Activated naive CD8-positive, alpha-beta T cell treated with anti-CD3 and anti-CD28 coated beads, Interleukin-2, amount 50 U/mL, for 24 hours (primary cell): ENCODE measurements around the gene DICER1.
"Not testable (repeated sequence)": the region's sequence is repeated elsewhere in the genome, so short reads cannot be mapped to it uniquely, and the experiment has no call there.

ENCODE experiments used
- ATAC-seq: fragments of 150-1000 bp; cut with Tn5 transposase; one replicate; pipeline ENCODE4 v1.10.0; 2021
- DNase-seq: peaks from one replicate; pipeline ENCODE4 v3.0.0; 2021
- H3K27ac Mint-ChIP-seq: one replicate; pipeline ENCODE4 v1.8.0; 2021; ENCODE audit warnings: mild to moderate bottlenecking, mixed read lengths
- H3K27me3 Mint-ChIP-seq: one replicate; pipeline ENCODE4 v1.8.0; 2021; ENCODE audit warnings: mixed read lengths
- H3K36me3 Mint-ChIP-seq: one replicate; pipeline ENCODE4 v1.8.0; 2021; ENCODE audit warnings: low read depth, mixed read lengths
- H3K4me1 Mint-ChIP-seq: one replicate; pipeline ENCODE4 v1.8.0; 2021; ENCODE audit warnings: mixed read lengths
- H3K4me3 Mint-ChIP-seq: one replicate; pipeline ENCODE4 v1.8.0; 2021; ENCODE audit warnings: mild to moderate bottlenecking, moderate library complexity, mixed read lengths
- H3K9me3 Mint-ChIP-seq: one replicate; pipeline ENCODE4 v1.8.0; 2021; ENCODE audit warnings: mixed read lengths

Gene DICER1

GRCh38 chr14:95157327-95158189 is at the start of gene DICER1:
DICER1 (minus strand) TSS chr14:95157529; CDS start chr14:95133458, 24,071 bp downstream.
- ATAC-seq (peak; percentile 88), DNase-seq (peak; percentile 97)
- peaks cover 39% of the 10 kb centered on the region for H3K4me1 Mint-ChIP-seq
- H3K27ac Mint-ChIP-seq: peak within 1 kb of the TSS; percentile 95
- H3K36me3 Mint-ChIP-seq: peaks cover 14% of the 10 kb centered on the region
- peak within 1 kb of the TSS; percentile 91 for H3K4me3 Mint-ChIP-seq
- H3K9me3 Mint-ChIP-seq: no peaks in the 10 kb centered on the region
- no peaks in the 10 kb centered on the region for H3K27me3 Mint-ChIP-seq

GRCh38 chr14:95206534-95206933 is 49.2 kb upstream of the DICER1 start:
- H3K27me3 Mint-ChIP-seq: no peaks in the 10 kb centered on the region
- H3K9me3 Mint-ChIP-seq: peaks cover 11% of the 10 kb centered on the region
- H3K27ac Mint-ChIP-seq: no peak overlapping the region
- DNase-seq: no peak
- H3K36me3 Mint-ChIP-seq: no peaks in the 10 kb centered on the region
- no peaks in the 10 kb centered on the region for H3K4me1 Mint-ChIP-seq
- ATAC-seq: no peak
- H3K4me3 Mint-ChIP-seq: no peak overlapping the region

GRCh38 chr14:95204705-95205104 is 47.4 kb upstream of the DICER1 start:
- ATAC-seq: no peak
- no peak overlapping the region for H3K4me3 Mint-ChIP-seq
- H3K27me3 Mint-ChIP-seq: no peaks in the 10 kb centered on the region
- H3K36me3 Mint-ChIP-seq: no peaks in the 10 kb centered on the region
- H3K27ac Mint-ChIP-seq: no peak overlapping the region
- peaks cover 11% of the 10 kb centered on the region for H3K9me3 Mint-ChIP-seq
- no peak for DNase-seq
- H3K4me1 Mint-ChIP-seq: no peaks in the 10 kb centered on the region

DNA sequence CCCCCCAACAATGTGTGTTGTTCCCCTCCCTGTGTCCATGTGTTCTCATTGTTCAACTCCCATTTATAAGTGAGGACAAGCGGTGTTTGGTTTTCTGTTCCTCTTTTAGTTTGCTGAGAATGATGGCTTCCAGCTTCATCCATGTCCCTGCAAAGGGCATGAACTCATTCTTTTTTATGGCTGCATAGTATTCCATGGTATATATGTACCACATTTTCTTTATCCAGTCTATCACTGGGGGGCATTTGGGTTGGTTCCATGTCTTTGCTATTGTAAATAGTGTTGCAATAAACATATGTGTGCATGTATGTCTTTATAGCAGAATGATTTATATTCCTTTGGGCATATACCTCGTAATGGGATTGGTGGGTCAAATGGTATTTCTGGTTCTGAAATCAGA is 44.4 kb upstream of the DICER1 start:
- H3K27ac Mint-ChIP-seq, DNase-seq, H3K4me1 Mint-ChIP-seq, ATAC-seq, H3K27me3 Mint-ChIP-seq, H3K4me3 Mint-ChIP-seq, H3K36me3 Mint-ChIP-seq: not testable (repeated sequence)
- peaks cover 11% of the 10 kb centered on the region for H3K9me3 Mint-ChIP-seq

GRCh38 chr14:95200404-95200803 is 43.1 kb upstream of the DICER1 start:
- H3K27me3 Mint-ChIP-seq: no peaks in the 10 kb centered on the region
- no peaks in the 10 kb centered on the region for H3K36me3 Mint-ChIP-seq
- peaks cover 11% of the 10 kb centered on the region for H3K9me3 Mint-ChIP-seq
- no peaks in the 10 kb centered on the region for H3K4me1 Mint-ChIP-seq
- H3K4me3 Mint-ChIP-seq: no peak overlapping the region
- ATAC-seq: no peak
- DNase-seq: no peak
- no peak overlapping the region for H3K27ac Mint-ChIP-seq

GRCh38 chr14:95199298-95199983 is 42.1 kb upstream of the DICER1 start:
- H3K27me3 Mint-ChIP-seq: no peaks in the 10 kb centered on the region
- no peak overlapping the region for H3K27ac Mint-ChIP-seq
- H3K4me3 Mint-ChIP-seq: no peak overlapping the region
- DNase-seq (no peak), ATAC-seq (no peak)
- H3K36me3 Mint-ChIP-seq: no peaks in the 10 kb centered on the region
- H3K9me3 Mint-ChIP-seq: peaks cover 2% of the 10 kb centered on the region
- H3K4me1 Mint-ChIP-seq: no peaks in the 10 kb centered on the region

DNA sequence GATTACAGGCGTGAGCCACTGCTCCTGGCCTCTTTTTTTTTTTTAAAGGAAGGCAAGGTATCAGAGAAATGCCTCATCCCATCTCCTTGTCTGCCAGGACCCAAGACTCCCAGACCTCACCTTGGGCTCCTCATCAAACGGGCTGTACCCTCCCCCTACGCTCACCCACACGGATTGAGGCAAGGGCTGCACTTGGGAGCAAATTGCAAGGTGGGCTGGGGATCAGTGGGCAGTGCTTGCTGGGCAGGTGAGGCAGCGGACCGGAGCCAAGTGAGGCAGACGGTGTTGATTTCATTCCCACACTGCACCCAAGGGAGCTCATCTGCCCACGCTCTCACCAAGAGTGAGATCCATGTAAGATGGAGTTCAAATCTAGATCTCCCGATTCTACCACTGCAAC is 41.0 kb upstream of the DICER1 start:
- Mint-ChIP-seq H3K9me3 (no peaks in the 10 kb centered on the region), H3K4me3 (no peak overlapping the region), H3K27me3 (no peaks in the 10 kb centered on the region), H3K4me1 (no peaks in the 10 kb centered on the region), H3K27ac (no peak overlapping the region), H3K36me3 (no peaks in the 10 kb centered on the region)
- no peak for DNase-seq
- ATAC-seq: no peak

GRCh38 chr14:95197551-95197950 is 40.2 kb upstream of the DICER1 start:
- no peaks in the 10 kb centered on the region for H3K9me3 Mint-ChIP-seq
- no peaks in the 10 kb centered on the region for H3K4me1 Mint-ChIP-seq
- ATAC-seq (no peak), DNase-seq (no peak)
- H3K27ac Mint-ChIP-seq: no peak overlapping the region
- H3K27me3 Mint-ChIP-seq: no peaks in the 10 kb centered on the region
- H3K36me3 Mint-ChIP-seq: no peaks in the 10 kb centered on the region
- H3K4me3 Mint-ChIP-seq: no peak overlapping the region

DNA sequence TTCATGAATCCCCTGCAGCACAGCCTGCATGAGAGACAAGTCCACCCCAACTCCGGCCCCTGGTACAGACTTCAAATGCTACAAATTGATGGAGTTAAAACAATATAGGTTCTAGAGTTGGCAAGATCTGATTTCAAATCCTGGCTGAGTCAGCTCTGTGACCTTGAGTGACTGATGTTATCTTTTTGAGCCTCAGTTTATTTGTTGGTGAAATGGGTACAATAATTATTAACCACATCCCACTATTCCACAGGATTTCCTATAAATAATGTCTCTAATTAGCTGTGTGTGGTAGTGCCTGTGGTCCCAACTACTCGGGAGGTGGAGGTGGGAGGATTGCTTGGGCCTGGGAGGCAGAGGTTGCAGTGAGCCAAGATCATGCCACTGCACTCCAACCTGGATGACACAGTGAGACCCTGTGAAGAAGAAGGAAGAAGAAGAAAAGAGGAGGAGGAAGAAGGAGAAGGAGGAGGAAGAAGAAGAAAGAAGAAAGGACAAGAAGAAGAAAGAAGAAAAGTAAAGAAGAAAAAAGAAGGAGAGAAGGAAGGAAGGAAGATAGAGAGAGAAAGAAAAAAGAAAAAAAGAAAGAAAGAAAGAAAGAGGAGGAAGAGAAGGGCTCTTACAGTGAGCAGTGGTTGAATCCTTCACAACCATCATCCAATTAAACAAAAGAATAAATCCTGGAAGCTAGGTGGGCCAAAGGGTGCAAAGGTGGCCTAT is 39.7 kb upstream of the DICER1 start:
- H3K27me3 Mint-ChIP-seq: no peaks in the 10 kb centered on the region
- no peaks in the 10 kb centered on the region for H3K36me3 Mint-ChIP-seq
- no peaks in the 10 kb centered on the region for H3K4me1 Mint-ChIP-seq
- ATAC-seq: no peak
- no peak overlapping the region for H3K27ac Mint-ChIP-seq
- no peaks in the 10 kb centered on the region for H3K9me3 Mint-ChIP-seq
- H3K4me3 Mint-ChIP-seq: no peak overlapping the region
- DNase-seq: no peak

DNA sequence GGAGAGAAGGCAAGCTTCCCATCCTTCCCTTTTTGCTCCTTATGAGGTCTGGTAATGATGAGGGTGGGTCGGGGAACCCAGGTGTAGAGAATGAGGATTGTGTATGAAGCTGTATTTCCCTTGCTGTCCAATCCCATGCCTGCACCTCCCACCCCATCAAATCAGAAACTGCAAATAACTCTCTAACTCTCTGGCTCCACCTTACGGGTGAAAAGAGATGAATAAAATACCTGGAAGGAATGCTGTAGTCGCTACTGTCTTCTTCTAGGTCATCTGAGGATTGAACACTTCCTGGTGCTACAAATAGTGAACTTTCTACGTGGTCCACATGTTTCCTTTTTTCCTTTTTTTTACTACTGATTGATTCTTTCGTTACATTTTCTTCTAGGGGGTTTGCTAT is 38.9 kb upstream of the DICER1 start:
- H3K4me3 Mint-ChIP-seq: no peak overlapping the region
- H3K4me1 Mint-ChIP-seq: no peaks in the 10 kb centered on the region
- ATAC-seq (no peak), DNase-seq (no peak)
- no peak overlapping the region for H3K27ac Mint-ChIP-seq
- H3K36me3 Mint-ChIP-seq: no peaks in the 10 kb centered on the region
- H3K9me3 Mint-ChIP-seq: no peaks in the 10 kb centered on the region
- H3K27me3 Mint-ChIP-seq: no peaks in the 10 kb centered on the region

DNA sequence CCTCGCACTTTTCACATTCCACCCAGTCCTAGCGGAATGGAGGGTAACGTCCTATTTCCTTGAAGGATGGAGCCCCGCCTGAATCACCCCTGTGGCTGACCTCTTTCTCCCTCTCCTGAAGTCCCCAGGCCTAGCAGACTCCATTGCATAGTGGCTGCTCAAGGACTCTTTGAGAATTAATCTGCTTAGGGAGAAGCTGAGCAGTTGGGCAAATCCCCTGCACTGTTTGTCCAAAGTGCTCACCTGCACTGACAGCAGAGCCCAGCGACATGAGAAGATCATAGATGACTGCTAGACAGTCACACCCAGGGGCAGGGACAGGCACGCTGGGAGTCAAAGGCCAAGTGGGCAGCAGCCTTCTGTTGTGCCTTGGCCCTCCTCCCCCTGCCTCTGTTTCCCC is 37.7 kb upstream of the DICER1 start:
- ATAC-seq: no peak
- no peak for DNase-seq
- Mint-ChIP-seq H3K27ac (no peak overlapping the region), H3K9me3 (no peaks in the 10 kb centered on the region), H3K4me3 (no peak overlapping the region), H3K36me3 (no peaks in the 10 kb centered on the region), H3K27me3 (no peaks in the 10 kb centered on the region), H3K4me1 (no peaks in the 10 kb centered on the region)

GRCh38 chr14:95193081-95193480 is 35.8 kb upstream of the DICER1 start:
- Mint-ChIP-seq H3K27me3 (peaks cover 3% of the 10 kb centered on the region), H3K4me3 (no peak overlapping the region), H3K9me3 (peaks cover 5% of the 10 kb centered on the region), H3K4me1 (no peaks in the 10 kb centered on the region), H3K36me3 (no peaks in the 10 kb centered on the region), H3K27ac (no peak overlapping the region)
- ATAC-seq (no peak), DNase-seq (no peak)

- Mint-ChIP-seq H3K27ac (no peak overlapping the region), H3K4me3 (no peak overlapping the region), H3K36me3 (no peaks in the 10 kb centered on the region)
These were observed 35.0 kb upstream of the DICER1 start for GRCh38 chr14:95192311-95192710.

DNA sequence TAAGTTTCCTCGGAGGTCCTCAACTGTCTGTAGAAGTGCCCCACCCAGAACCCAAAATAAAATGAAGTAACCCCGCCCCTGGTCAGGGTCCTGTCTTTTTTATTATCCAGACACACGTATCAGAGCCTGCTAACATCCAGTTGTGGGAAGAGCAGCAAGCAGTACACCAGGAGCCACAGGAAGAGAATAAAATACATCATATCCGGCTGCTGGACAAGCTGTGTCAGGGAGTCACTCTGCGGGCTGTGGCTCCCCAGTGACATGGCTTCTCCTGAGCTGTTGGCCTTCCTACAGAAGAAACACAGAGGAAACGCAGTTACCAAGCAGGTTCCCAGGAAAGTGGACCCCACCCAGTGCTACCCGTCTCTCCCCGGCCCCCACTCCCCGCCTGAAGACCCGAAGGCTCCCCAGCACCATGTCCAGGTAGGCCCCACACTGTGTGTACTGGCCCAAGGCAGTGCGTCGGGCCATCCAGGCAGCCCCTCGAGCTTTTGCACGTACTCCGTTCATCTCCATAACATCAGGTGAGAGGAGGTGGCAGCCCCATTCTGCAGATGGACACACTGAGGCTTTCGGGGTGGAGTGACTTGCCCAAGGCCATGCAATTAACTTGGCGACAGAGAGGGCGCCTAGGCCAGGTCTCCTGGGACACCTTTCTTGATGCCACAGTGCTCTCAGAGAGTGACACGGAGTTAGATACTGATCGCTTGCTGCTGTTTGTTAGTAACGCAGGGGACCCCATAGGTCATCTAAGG is 34.3 kb upstream of the DICER1 start:
- peaks cover 6% of the 10 kb centered on the region for H3K9me3 Mint-ChIP-seq
- no peaks in the 10 kb centered on the region for H3K4me1 Mint-ChIP-seq
- no peak for ATAC-seq
- no peak overlapping the region for H3K4me3 Mint-ChIP-seq
- H3K27ac Mint-ChIP-seq: no peak overlapping the region
- DNase-seq: no peak
- peaks cover 8% of the 10 kb centered on the region for H3K27me3 Mint-ChIP-seq
- no peaks in the 10 kb centered on the region for H3K36me3 Mint-ChIP-seq

More at GRCh38 chr14:95192311-95192710, 35.0 kb upstream of the DICER1 start:
- ATAC-seq (no peak), DNase-seq (no peak)
- H3K9me3 Mint-ChIP-seq: peaks cover 6% of the 10 kb centered on the region
- no peaks in the 10 kb centered on the region for H3K4me1 Mint-ChIP-seq
- peaks cover 3% of the 10 kb centered on the region for H3K27me3 Mint-ChIP-seq
